ENCODE results near the gene FAHD2A.

- TF ChIP-seq, protein P1, sequence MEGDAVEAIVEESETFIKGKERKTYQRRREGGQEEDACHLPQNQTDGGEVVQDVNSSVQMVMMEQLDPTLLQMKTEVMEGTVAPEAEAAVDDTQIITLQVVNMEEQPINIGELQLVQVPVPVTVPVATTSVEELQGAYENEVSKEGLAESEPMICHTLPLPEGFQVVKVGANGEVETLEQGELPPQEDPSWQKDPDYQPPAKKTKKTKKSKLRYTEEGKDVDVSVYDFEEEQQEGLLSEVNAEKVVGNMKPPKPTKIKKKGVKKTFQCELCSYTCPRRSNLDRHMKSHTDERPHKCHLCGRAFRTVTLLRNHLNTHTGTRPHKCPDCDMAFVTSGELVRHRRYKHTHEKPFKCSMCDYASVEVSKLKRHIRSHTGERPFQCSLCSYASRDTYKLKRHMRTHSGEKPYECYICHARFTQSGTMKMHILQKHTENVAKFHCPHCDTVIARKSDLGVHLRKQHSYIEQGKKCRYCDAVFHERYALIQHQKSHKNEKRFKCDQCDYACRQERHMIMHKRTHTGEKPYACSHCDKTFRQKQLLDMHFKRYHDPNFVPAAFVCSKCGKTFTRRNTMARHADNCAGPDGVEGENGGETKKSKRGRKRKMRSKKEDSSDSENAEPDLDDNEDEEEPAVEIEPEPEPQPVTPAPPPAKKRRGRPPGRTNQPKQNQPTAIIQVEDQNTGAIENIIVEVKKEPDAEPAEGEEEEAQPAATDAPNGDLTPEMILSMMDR (IDR thresholded peaks at IDR 0.05): no peak
- TF ChIP-seq ZFX (IDR thresholded peaks at IDR 0.05; ENCODE audit: borderline replicate concordance): no peak
Observed at GRCh38 chr2:95388856-95389244, 13.7 kb upstream of the FAHD2A start.

All from 22Rv1 (cell line).